ENCODE data around the gene TAS2R7. TPM values are rescaled to one million over a fixed set of nuclear protein-coding genes. Genes with fewer than 3 reads are reported as not detected.

TAS2R7 gene
- total RNA-seq, result not detected in 2 replicates

GRCh38 chr12:10802587-10802986 is at the start of gene TAS2R7:
Gene TAS2R7, minus strand, starts transcription at chr12:10802627. Its CDS starts 57 bp downstream, at chr12:10802570.

DNA sequence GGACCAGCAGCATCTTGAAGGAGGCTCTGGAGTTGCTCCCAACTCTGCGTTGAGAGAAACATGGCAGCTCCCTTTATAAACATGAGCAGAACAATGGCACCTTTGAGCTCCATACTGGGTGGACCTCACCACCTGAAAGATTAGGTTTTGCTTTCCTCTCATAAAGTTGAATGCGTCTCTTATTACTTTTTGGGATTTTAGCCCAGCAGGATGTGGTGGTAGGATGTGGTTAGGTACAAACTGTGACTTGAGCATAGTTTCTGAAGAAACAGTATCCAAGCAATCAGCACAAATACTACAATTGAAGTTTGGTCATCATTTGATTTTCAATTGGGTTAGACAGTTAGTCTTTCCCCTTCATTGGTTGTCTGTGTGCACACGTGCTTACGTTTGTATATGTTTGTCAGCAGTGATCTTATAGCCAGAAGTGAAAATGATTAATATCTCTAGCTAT is 47.0 kb upstream of the TAS2R7 start, which contains the start of gene PRR4:
TSS of gene PRR4 (minus strand) at position 51 of the 454 bp plus-strand sequence. CDS start at position 13, 38 bp downstream.

DNA sequence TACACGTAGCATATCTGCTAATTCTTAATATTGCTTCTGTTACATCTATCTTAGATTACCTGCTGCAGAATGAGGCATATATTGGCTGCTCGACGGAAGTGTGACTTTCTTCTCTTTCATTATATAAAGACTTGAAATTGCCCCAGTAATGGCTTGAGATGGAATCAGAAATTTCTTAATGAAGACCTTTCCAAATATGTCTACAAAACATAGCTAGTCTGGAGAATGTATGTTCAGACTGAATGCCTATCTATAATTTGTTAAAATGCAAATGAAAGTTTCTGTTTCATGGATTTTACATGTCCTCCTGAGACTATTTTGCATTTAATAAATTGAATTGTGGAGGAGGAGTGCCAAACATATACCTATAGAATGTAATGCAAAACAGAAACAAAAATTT is 23.8 kb upstream of the TAS2R7 start, which contains the start of gene TAS2R10:
TSS of gene TAS2R10 (minus strand) at position 101 of the 400 bp plus-strand sequence. CDS start at position 12, 89 bp downstream.

DNA sequence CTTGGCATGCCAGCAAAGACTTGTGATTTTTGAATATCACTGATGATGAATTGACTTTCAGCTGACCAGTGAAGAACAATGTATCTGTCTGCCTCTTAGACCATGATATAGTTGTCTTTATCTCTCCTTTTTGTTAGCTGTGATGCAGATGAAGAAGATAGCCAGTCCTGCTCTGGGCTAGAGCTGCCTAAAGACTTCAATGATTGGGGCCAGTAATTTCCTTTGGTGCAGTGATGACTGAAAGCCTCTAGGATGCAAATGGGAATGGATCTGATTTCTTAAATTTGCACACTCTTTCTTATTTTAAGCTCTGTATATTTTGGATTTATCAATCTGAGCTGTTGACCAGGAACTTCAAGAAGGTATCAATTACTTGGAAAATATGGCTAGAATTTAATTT is 7.6 kb upstream of the TAS2R7 start, which contains the start of gene TAS2R9:
TSS of gene TAS2R9 (minus strand) at position 101 of the 400 bp plus-strand sequence. CDS start at position 8, 93 bp downstream.

DNA sequence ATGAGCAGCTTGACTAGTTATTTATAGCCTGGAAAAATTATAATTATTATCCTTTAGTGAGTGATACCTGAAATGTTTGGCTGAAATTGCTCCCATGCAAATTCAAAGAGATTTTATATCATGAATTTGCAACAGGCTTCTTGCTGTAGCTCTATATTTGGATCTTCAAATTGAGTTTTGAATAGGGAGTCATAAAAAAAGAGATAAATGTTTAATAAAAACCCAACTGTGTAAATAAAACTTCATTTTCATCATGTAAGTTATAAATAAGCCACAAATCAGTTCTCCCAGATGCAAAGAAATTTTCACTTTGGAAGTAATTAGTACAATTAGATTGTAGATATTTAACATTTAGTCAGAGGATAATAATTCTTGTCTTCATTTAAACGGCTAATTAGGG is 4.8 kb upstream of the TAS2R7 start, which contains the start of gene TAS2R8:
TSS of gene TAS2R8 (minus strand) at position 101 of the 400 bp plus-strand sequence. CDS start 306 bp downstream, outside the sequence.

Other genes with a start within 250 kb of the TAS2R7 start
- 21.7 and 27.8 TPM in 2 replicates for gene MAGOHB, start 189.0 kb downstream of the TAS2R7 start, total RNA-seq
- gene STYK1, start 128.6 kb downstream of the TAS2R7 start, total RNA-seq, result 0.40 and 0.56 TPM in 2 replicates
- gene YBX3, start 79.3 kb downstream of the TAS2R7 start, total RNA-seq, result 77.0 and 94.3 TPM in 2 replicates
- not detected in 2 replicates for gene TAS2R8, start 4.7 kb upstream of the TAS2R7 start, total RNA-seq
- gene TAS2R9, start 7.5 kb upstream of the TAS2R7 start, total RNA-seq, result 0.19 TPM in 1 of 2 replicates, not detected in the other
- gene TAS2R10, start 23.7 kb upstream of the TAS2R7 start, total RNA-seq, result 0.87 and 0.92 TPM in 2 replicates
- gene PRR4, start 46.8 kb upstream of the TAS2R7 start, total RNA-seq, result 0.53 and 2.2 TPM in 2 replicates
- 11.9 and 22.6 TPM in 2 replicates for gene PRH1, start 81.6 kb upstream of the TAS2R7 start, total RNA-seq
- gene TAS2R13, start 106.9 kb upstream of the TAS2R7 start, total RNA-seq, result 0.92 and 2.5 TPM in 2 replicates
- gene PRH2, start 126.6 kb upstream of the TAS2R7 start, total RNA-seq, result not detected in 2 replicates
- gene TAS2R14, start 136.6 kb upstream of the TAS2R7 start, total RNA-seq, result 1.7 and 3.2 TPM in 2 replicates
- gene TAS2R50, start 184.3 kb upstream of the TAS2R7 start, total RNA-seq, result 1.8 and 4.7 TPM in 2 replicates
- 1.8 and 3.9 TPM in 2 replicates for gene TAS2R20, start 195.7 kb upstream of the TAS2R7 start, total RNA-seq
- 2.8 and 6.0 TPM in 2 replicates for gene TAS2R19, start 220.0 kb upstream of the TAS2R7 start, total RNA-seq
- 2.2 and 3.9 TPM in 2 replicates for gene TAS2R31, start 228.8 kb upstream of the TAS2R7 start, total RNA-seq